K562 (cell line): Measurements from ENCODE around the gene SNX33. TPM values are rescaled to one million over a fixed set of nuclear protein-coding genes. Genes with fewer than 3 reads are reported as not detected.

Source experiments
- ETS1 ChIP-seq: conservative IDR thresholded peaks from 2 replicates; pipeline ENCODE4 v1.6.1; 2011; ENCODE audit warnings: low read depth, mild to moderate bottlenecking, low read length; ENCODE audit not compliant: control insufficient read depth
- HDAC8 ChIP-seq: fragments of 450-650 bp; IDR thresholded peaks from 2 replicates; pipeline ENCODE4 v1.6.1; 2016; ENCODE audit warnings: mild to moderate bottlenecking, missing genetic modification characterization, moderate library complexity, missing compliant biosample characterization
- HNRNPLL ChIP-seq: fragments of 200-400 bp; formaldehyde crosslinking; IDR thresholded peaks from 2 replicates; pipeline ENCODE4 v1.6.1; 2017; ENCODE audit warnings: low read length, low read depth, mild to moderate bottlenecking; ENCODE audit not compliant: poor library complexity, severe bottlenecking
- KAT7 ChIP-seq: sonication (generic); formaldehyde crosslinking; IDR thresholded peaks from 2 replicates; pipeline ENCODE4 v1.8.0; 2022; ENCODE audit warnings: missing genetic modification reagents, mild to moderate bottlenecking, borderline replicate concordance
- KLF13 ChIP-seq: fragments of 450-650 bp; IDR thresholded peaks from 2 replicates; pipeline ENCODE4 v1.6.1; 2016; ENCODE audit warnings: missing genetic modification characterization, low read depth, mild to moderate bottlenecking, missing compliant biosample characterization, moderate library complexity, borderline replicate concordance
- MGA ChIP-seq: fragments of 450-650 bp; IDR thresholded peaks from 2 replicates; pipeline ENCODE4 v1.6.1; 2016; ENCODE audit warnings: mild to moderate bottlenecking, moderate library complexity
- TARDBP ChIP-seq: fragments of 450-650 bp; IDR thresholded peaks from 2 replicates; pipeline ENCODE4 v1.6.1; 2016
- ZNF644 ChIP-seq: fragments of 200-800 bp; sonication (Bioruptor generic); IDR thresholded peaks from 2 replicates; pipeline ENCODE4 v1.6.1; 2016; ENCODE audit warnings: low read depth, missing genetic modification characterization, missing compliant biosample characterization
- polyA plus RNA-seq, 8 experiments: library from polyadenylated mRNA; depleted of rRNA in 4 of 8; stranded (reverse) in 5 of 8; unstranded in 3 of 8; fragments of >200 nt; fragmentation: Nextera tagmentation in 2 of 8; fragmentation: Illumina TruSeq in 1 of 8; extraction: Ambion mirVana in 2 of 8; extraction: Trizol in 1 of 8; gene quantifications; 2 replicates each; pipeline versions ENCODE4 v1.2.1 to v1.2.3, GENCODE V29; 2011 to 2014; ENCODE audit warnings: inconsistent platforms in 1 of 8, missing spikeins in 1 of 8
- total RNA-seq, 7 experiments: library from RNA; depleted of rRNA in 6 of 7; stranded (reverse); fragments of >200 nt in 6 of 7; fragmentation: Illumina TruSeq in 2 of 7; extraction: Trizol in 2 of 7; gene quantifications; 2 replicates each; pipeline versions ENCODE4 v1.2.1 to v1.2.3, GENCODE V29; 2011 to 2021; ENCODE audit warnings: low replicate concordance in 1 of 7
- TF ChIP-seq, protein P1 (sequence below): IDR thresholded peaks from 3 replicates; pipeline ENCODE4 v1.6.1; 2011; ENCODE audit warnings: borderline replicate concordance, mild to moderate bottlenecking, moderate library complexity; ENCODE audit not compliant: insufficient read length; ENCODE audit errors: extremely low read depth

The SNX33 gene
- total and polyA plus RNA-seq, 9 of the 15 experiments (the other 6 are each of a cell fraction or from before 2014, with no cell fraction given) = 1.4 to 14.1 (median 8.2) TPM

GRCh38 chr15:75625542-75626347, 22.0 kb upstream of the SNX33 start, which contains the start of gene SNUPN (continued):
- peak; percentile 72 for TF ChIP-seq MGA
- 0 out of 2 replicates have a peak, but pooled peaks have one; percentile 11 for TF ChIP-seq KLF13 (tag)
- TF ChIP-seq HNRNPLL = peak; percentile 92
- 0 out of 2 replicates have a peak, but pooled peaks have one; percentile 39 for TF ChIP-seq KAT7 (CRISPR knock-in tag)
- peak; percentile 56; the same call in 1 of the 2 replicates for TF ChIP-seq HDAC8 (tag)
- TF ChIP-seq TARDBP = 0 out of 2 replicates have a peak, but pooled peaks have one; percentile 47
- no peak for TF ChIP-seq ZNF644
- 0 out of 2 replicates have a peak, but pooled peaks have one; percentile 54 for TF ChIP-seq ETS1
- TF ChIP-seq, protein P1, sequence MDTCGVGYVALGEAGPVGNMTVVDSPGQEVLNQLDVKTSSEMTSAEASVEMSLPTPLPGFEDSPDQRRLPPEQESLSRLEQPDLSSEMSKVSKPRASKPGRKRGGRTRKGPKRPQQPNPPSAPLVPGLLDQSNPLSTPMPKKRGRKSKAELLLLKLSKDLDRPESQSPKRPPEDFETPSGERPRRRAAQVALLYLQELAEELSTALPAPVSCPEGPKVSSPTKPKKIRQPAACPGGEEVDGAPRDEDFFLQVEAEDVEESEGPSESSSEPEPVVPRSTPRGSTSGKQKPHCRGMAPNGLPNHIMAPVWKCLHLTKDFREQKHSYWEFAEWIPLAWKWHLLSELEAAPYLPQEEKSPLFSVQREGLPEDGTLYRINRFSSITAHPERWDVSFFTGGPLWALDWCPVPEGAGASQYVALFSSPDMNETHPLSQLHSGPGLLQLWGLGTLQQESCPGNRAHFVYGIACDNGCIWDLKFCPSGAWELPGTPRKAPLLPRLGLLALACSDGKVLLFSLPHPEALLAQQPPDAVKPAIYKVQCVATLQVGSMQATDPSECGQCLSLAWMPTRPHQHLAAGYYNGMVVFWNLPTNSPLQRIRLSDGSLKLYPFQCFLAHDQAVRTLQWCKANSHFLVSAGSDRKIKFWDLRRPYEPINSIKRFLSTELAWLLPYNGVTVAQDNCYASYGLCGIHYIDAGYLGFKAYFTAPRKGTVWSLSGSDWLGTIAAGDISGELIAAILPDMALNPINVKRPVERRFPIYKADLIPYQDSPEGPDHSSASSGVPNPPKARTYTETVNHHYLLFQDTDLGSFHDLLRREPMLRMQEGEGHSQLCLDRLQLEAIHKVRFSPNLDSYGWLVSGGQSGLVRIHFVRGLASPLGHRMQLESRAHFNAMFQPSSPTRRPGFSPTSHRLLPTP = peak; percentile 97
